HepG2 (cell line): ENCODE measurements around the gene RNU6-8. TPM values are rescaled to one million over a fixed set of nuclear protein-coding genes. Genes with fewer than 3 reads are reported as not detected.

Experiments
- AGO2 ChIP-seq: fragments of 200-400 bp; formaldehyde crosslinking; optimal IDR thresholded peaks from 2 replicates; pipeline ENCODE3; 2017; ENCODE audit warnings: mild to moderate bottlenecking, low read depth, low read length, moderate library complexity
- CERS6 ChIP-seq: sonication (generic); formaldehyde crosslinking; IDR thresholded peaks from 2 replicates; pipeline ENCODE4 v1.5.0; 2020; ENCODE audit warnings: missing genetic modification reagents
- GATAD1 ChIP-seq: IDR thresholded peaks from 2 replicates; pipeline ENCODE4 v1.6.1; 2016; ENCODE audit warnings: missing genetic modification reagents, missing compliant biosample characterization
- GRHL1 ChIP-seq: sonication (generic); formaldehyde crosslinking; conservative IDR thresholded peaks from 2 replicates; pipeline ENCODE4 v1.8.0; 2022; ENCODE audit warnings: missing genetic modification reagents
- HNF1B ChIP-seq: sonication (generic); formaldehyde crosslinking; IDR thresholded peaks from 2 replicates; pipeline ENCODE4 v1.5.1; 2020; ENCODE audit warnings: mild to moderate bottlenecking, moderate library complexity, missing genetic modification reagents
- HNRNPUL1 ChIP-seq: fragments of 200-400 bp; formaldehyde crosslinking; IDR thresholded peaks from 2 replicates; pipeline ENCODE4 v1.6.1; 2017; ENCODE audit warnings: low read depth, mild to moderate bottlenecking, low read length, moderate library complexity
- MAFF ChIP-seq: IDR thresholded peaks from 2 replicates; pipeline ENCODE4 v1.6.1; 2011; ENCODE audit warnings: low read depth, low read length, improper control_type of control experiment
- MEF2D ChIP-seq: sonication (generic); formaldehyde crosslinking; IDR thresholded peaks from 2 replicates; pipeline ENCODE4 v1.5.1; 2020; ENCODE audit warnings: mild to moderate bottlenecking, missing genetic modification reagents
- PRDM10 ChIP-seq: sonication (generic); formaldehyde crosslinking; IDR thresholded peaks from 2 replicates; pipeline ENCODE4 v1.4.0; 2020; ENCODE audit warnings: low read depth, missing genetic modification reagents
- SETDB1 ChIP-seq: sonication (generic); formaldehyde crosslinking; IDR thresholded peaks from 2 replicates; pipeline ENCODE4 v1.5.1; 2020; ENCODE audit warnings: missing genetic modification reagents, mild to moderate bottlenecking, borderline replicate concordance
- SIN3A ChIP-seq: IDR thresholded peaks from 2 replicates; pipeline ENCODE4 v1.6.1; 2011; ENCODE audit warnings: low read depth, mild to moderate bottlenecking, control low read depth, low read length, borderline replicate concordance
- ZBED4 ChIP-seq: sonication (generic); formaldehyde crosslinking; IDR thresholded peaks from 2 replicates; pipeline ENCODE4 v1.4.0; 2020; ENCODE audit warnings: missing genetic modification reagents, borderline replicate concordance
- ZNF639 ChIP-seq: conservative IDR thresholded peaks from 2 replicates; pipeline ENCODE4 v1.6.1; 2018; ENCODE audit warnings: missing genetic modification reagents
- ZNF772 ChIP-seq: sonication (generic); formaldehyde crosslinking; IDR thresholded peaks from 2 replicates; pipeline ENCODE4 v1.5.0; 2020; ENCODE audit warnings: mild to moderate bottlenecking, missing genetic modification reagents
- polyA plus RNA-seq, 8 experiments: library from polyadenylated mRNA; depleted of rRNA in 3 of 8; stranded (reverse) in 7 of 8; unstranded in 1 of 8; fragments of >200 nt; fragmentation: Illumina TruSeq in 4 of 8; extraction: Trizol in 4 of 8; gene quantifications; 2 replicates each; pipeline versions ENCODE4 v1.2.1 to v1.2.3, GENCODE V29; 2011 to 2016; ENCODE audit warnings: low read depth in 4 of 8, missing spikeins in 1 of 8, mixed read lengths in 1 of 8; ENCODE audit not compliant: insufficient read depth in 1 of 8
- total RNA-seq, 5 experiments: library from RNA; depleted of rRNA; stranded (reverse); fragments of >200 nt; fragmentation: Illumina TruSeq; extraction: Trizol; gene quantifications; 2 replicates each; pipeline ENCODE4 v1.2.3, GENCODE V29; 2016; ENCODE audit warnings: low read depth in 1 of 5

Gene RNU6-8
- total and polyA plus RNA-seq, 2 of the 13 experiments (the other 11 are each of a cell fraction or from before 2014, with no cell fraction given) = under 0.01 TPM; not detected in 1

- TF ChIP-seq HNF1B (CRISPR knock-in tag) (peak; percentile 97), HNRNPUL1 (no peak), MAFF (no peak), ZBED4 (peak; percentile 85), ZNF639 (peak; percentile 91), ZNF772 (CRISPR knock-in tag) (peak; percentile 96), GATAD1 (CRISPR knock-in tag) (peak; percentile 79), SIN3A (peak; percentile 97; the same call in 1 of the 2 replicates), CERS6 (CRISPR knock-in tag) (peak; percentile 49; the same call in 1 of the 2 replicates), MEF2D (CRISPR knock-in tag) (peak; percentile 95), GRHL1 (CRISPR knock-in tag) (0 out of 2 replicates have a peak, but pooled peaks have one; percentile 17), AGO2 (peak; percentile 91), PRDM10 (CRISPR knock-in tag) (peak; percentile 86), SETDB1 (no peak; the same call in none of the 2 replicates)
These were observed 1.8 kb downstream of the RNU6-8 start (continued) for GRCh38 chr14:32201193-32201815.
